Measurements from ENCODE around the gene SEMA4A. TPM values are rescaled to one million over a fixed set of nuclear protein-coding genes. Genes with fewer than 3 reads are reported as not detected.

Gene SEMA4A
- polyA plus RNA-seq, 1 donor, result 6.4 TPM

DNA sequence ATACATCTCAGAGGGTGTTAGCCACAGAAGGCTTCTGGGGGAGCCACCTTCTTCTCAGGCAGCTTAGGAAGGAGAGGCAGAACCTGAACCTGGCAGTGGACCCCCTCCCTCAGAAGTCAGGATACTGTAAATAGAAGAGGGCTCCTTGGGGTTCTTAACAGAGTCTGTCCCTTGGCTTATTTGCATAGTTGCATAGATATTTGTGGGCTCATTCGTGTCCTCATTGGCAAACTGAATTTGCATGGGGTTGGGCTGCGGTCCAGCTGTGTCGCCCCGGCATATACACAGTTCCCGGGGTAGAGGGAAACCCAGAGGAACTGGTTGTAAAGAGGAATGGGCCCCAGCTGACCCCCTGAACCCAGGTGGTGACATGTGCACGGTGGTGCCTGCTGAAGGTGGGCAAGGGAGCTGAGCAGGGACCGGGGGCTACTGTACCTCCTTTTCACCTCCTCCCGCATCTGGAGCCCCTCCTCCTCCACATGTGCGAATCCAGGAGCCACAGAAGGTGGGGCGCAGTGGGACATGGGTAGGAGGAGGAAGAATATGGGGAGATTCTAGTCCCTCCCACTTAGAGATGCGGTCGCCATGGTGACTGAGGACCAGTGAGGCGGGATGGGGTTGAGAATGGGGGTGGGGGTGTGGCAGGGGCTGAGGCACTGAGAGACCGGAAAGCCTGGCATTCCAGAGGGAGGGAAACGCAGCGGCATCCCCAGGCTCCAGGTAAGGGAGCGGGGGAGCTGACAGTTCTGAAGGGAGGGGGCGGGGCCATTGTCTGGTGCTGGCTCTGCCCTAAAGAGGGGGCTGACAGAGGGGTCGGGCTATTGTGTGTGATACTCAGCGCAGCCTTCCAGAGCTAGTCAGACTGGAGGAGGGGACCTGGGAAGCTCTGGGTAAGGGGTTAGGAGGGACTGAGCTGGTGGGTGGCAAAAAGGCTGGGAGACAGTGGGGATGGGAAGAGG lies 3.7 kb upstream of the SEMA4A start:
- Histone ChIP-seq H3K27me3 (ENCODE audit: control insufficient read depth, insufficient read depth, low read length) (peaks cover 15% of the 10 kb centered on the region), H3K4me1 (ENCODE audit: control insufficient read depth, insufficient read depth, low read length) (peaks cover 10% of the 10 kb centered on the region), H3K4me3 (ENCODE audit: low read length) (no peak overlapping the region), H3K36me3 (ENCODE audit: control insufficient read depth, insufficient read depth, low read length) (no peaks in the 10 kb centered on the region), H3K9me3 (ENCODE audit: control insufficient read depth, low read depth, low read length) (no peaks in the 10 kb centered on the region), H3K27ac (ENCODE audit: low read length) (no peak overlapping the region)
- WGBS (ENCODE audit: insufficient coverage, low lambda C conversion rate), result no CpG with 5 or more reads among the region's 20 CpGs
- no peak for DNase-seq

DNA sequence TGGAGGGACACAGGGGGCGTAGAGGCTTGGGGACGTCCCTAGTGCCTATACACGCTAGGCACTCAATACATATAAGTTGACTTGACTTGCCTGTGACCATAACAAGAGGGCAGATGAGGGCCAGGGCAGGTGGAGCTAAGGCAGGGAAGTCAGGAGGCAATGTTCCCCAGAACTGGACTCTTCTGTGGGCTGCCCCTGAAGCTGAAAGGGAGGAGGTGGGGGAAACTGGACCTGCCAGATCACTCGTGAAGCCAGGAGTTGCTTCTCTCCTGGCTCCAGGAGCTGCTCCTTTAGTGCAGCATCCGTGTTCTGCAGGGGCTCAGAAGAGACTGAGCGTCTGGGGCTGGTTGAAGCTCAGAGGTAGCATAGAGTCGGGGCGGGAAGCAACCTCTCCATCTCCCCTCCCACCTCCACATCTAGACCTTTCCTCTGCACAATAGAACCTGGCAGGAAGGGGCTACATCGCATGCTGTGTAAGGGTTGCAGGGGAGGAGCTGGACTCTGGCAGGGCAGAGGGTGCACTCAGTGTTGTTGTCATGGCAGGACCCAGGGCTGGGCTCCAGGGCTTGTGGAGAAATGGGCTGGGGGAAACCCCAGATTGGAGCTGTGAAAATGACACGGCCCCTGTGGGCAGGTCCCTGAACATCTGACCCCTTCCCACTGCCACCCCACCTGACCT lies 2.9 kb upstream of the SEMA4A start:
- H3K36me3 ChIP-seq (ENCODE audit: control insufficient read depth, insufficient read depth, low read length), result no peaks in the 10 kb centered on the region
- no peak overlapping the region for H3K27ac ChIP-seq (ENCODE audit: low read length)
- H3K27me3 ChIP-seq (ENCODE audit: control insufficient read depth, insufficient read depth, low read length), result peaks cover 15% of the 10 kb centered on the region
- H3K9me3 ChIP-seq (ENCODE audit: control insufficient read depth, low read depth, low read length), result no peaks in the 10 kb centered on the region
- WGBS (ENCODE audit: insufficient coverage, low lambda C conversion rate), result no CpG with 5 or more reads among the region's 10 CpGs
- no peak for DNase-seq
- peaks cover 10% of the 10 kb centered on the region for H3K4me1 ChIP-seq (ENCODE audit: control insufficient read depth, insufficient read depth, low read length)
- no peak overlapping the region for H3K4me3 ChIP-seq (ENCODE audit: low read length)

DNA sequence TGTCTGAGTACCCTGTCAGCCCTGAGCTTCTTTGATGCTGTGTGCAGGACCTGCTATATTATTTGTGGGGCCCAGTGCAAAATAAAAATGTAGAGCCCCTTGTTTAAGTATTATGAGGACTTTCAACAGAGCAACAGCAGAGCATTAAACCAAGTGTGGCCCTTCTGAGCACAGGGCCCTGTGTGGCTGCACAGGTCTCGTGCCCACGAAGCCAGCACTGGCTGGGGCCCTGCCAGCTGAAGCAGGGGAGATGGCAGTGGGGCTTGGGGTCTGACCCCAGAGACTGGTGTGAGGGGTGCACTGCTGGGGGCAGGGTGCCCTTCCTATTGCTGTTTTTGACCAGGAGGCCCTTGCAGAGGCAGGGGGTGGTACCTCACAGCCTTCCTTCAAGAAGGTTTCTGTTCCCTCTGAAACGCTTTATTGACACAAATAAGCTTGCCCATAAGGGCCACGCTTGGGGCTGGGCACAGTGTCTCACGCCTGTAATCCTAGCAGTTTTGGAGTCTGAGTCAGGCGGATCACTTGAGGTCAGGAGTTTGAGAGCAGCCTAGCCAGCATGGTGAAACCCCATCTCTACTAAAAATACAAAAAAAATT lies 2.2 kb upstream of the SEMA4A start:
- no peak for DNase-seq
- Histone ChIP-seq H3K4me1 (ENCODE audit: control insufficient read depth, insufficient read depth, low read length) (peaks cover 10% of the 10 kb centered on the region), H3K27ac (ENCODE audit: low read length) (no peak overlapping the region), H3K9me3 (ENCODE audit: control insufficient read depth, low read depth, low read length) (no peaks in the 10 kb centered on the region), H3K36me3 (ENCODE audit: control insufficient read depth, insufficient read depth, low read length) (no peaks in the 10 kb centered on the region), H3K27me3 (ENCODE audit: control insufficient read depth, insufficient read depth, low read length) (peaks cover 15% of the 10 kb centered on the region), H3K4me3 (ENCODE audit: low read length) (no peak overlapping the region)
- no CpG with 5 or more reads among the region's 6 CpGs for WGBS (ENCODE audit: insufficient coverage, low lambda C conversion rate)

DNA sequence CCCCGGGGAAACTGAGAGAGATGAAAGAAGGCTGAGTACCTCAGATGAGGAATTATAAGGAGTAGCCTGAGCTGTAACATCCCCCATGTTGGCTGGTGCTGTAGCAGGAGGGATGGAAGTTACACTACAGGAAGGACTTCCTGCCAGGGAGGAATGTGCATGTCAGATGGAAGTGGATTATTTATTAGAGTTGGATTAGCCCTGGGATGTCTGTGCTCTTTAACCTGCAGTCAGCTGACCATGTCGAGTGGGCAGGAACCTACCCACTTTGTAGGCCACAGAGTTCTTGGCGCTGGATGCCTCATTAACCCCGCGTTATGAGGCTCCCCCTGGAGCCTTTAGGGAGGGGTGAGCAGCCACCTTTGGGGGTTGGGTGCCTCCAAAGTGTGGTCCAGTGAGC lies 757 bp upstream of the SEMA4A start:
- H3K27me3 ChIP-seq (ENCODE audit: control insufficient read depth, insufficient read depth, low read length), result peaks cover 15% of the 10 kb centered on the region
- H3K36me3 ChIP-seq (ENCODE audit: control insufficient read depth, insufficient read depth, low read length), result no peaks in the 10 kb centered on the region
- no peaks in the 10 kb centered on the region for H3K9me3 ChIP-seq (ENCODE audit: control insufficient read depth, low read depth, low read length)
- H3K27ac ChIP-seq (ENCODE audit: low read length), result no peak overlapping the region
- no peak overlapping the region for H3K4me3 ChIP-seq (ENCODE audit: low read length)
- peaks cover 2% of the 10 kb centered on the region for H3K4me1 ChIP-seq (ENCODE audit: control insufficient read depth, insufficient read depth, low read length)
- no CpG with 5 or more reads among the region's 5 CpGs for WGBS (ENCODE audit: insufficient coverage, low lambda C conversion rate)
- DNase-seq, result no peak

DNA sequence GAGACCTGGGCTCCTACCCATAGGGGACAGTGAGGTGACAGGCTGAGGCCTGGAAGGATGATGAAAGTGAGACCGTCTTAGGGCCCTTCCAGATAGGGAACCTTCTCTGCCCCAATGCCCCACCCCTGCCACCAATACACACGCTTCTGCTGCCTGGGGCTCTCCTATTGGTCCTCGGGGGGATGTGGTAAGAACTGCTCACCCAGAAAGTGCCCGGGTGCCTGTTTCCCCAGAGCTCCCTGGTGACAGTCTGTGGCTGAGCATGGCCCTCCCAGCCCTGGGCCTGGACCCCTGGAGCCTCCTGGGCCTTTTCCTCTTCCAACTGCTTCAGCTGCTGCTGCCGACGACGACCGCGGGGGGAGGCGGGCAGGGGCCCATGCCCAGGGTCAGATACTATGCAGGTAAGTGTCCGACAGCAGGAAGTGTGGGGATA lies 948 bp downstream of the SEMA4A start:
- Histone ChIP-seq H3K36me3 (ENCODE audit: control insufficient read depth, insufficient read depth, low read length) (no peaks in the 10 kb centered on the region), H3K4me3 (ENCODE audit: low read length) (no peak overlapping the region), H3K27me3 (ENCODE audit: control insufficient read depth, insufficient read depth, low read length) (peaks cover 15% of the 10 kb centered on the region), H3K4me1 (ENCODE audit: control insufficient read depth, insufficient read depth, low read length) (peaks cover 2% of the 10 kb centered on the region), H3K9me3 (ENCODE audit: control insufficient read depth, low read depth, low read length) (no peaks in the 10 kb centered on the region), H3K27ac (ENCODE audit: low read length) (no peak overlapping the region)
- WGBS (ENCODE audit: insufficient coverage, low lambda C conversion rate), result 75% methylated on average over 1 of the region's 11 CpGs
- DNase-seq, result no peak

DNA sequence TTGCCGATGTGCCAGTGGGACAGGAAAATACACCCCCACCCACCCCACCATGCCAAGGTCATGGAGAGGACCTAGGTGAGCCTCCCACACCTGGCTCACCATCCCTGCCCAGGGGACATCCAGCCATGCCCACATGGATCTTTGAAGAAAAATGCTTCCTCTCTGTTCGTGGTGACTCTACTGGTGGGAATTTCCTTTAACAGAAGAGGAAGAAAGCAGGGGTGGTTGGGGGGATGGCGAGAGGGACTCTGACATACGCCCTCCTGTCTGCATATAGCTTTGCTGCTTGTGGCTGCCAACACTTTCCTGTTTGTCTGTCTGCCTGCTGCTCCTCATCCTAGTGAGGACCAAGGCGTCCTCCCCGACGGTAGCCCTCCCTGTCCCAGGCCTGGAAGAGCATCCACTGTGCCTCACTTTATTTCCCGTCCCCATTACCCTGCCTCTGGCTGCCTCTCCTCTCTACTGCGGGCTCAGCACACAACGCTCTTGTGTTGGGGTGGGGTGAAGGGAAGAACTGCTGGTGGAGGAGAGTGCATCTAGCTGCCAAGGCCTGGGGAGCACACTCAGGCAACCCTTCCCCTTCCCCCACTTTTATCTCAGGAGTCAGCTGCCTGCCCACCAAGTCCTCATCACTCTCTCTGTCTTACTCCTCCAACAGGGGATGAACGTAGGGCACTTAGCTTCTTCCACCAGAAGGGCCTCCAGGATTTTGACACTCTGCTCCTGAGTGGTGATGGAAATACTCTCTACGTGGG lies 2.5 kb downstream of the SEMA4A start:
- peaks cover 7% of the 10 kb centered on the region for H3K4me1 ChIP-seq (ENCODE audit: control insufficient read depth, insufficient read depth, low read length)
- H3K9me3 ChIP-seq (ENCODE audit: control insufficient read depth, low read depth, low read length), result no peaks in the 10 kb centered on the region
- H3K36me3 ChIP-seq (ENCODE audit: control insufficient read depth, insufficient read depth, low read length), result no peaks in the 10 kb centered on the region
- DNase-seq, result no peak
- no peak overlapping the region for H3K4me3 ChIP-seq (ENCODE audit: low read length)
- whole genome bisulfite sequencing (ENCODE audit: insufficient coverage, low lambda C conversion rate), result no CpG with 5 or more reads among the region's 12 CpGs
- peaks cover under 1% of the 10 kb centered on the region for H3K27me3 ChIP-seq (ENCODE audit: control insufficient read depth, insufficient read depth, low read length)
- H3K27ac ChIP-seq (ENCODE audit: low read length), result no peak overlapping the region

DNA sequence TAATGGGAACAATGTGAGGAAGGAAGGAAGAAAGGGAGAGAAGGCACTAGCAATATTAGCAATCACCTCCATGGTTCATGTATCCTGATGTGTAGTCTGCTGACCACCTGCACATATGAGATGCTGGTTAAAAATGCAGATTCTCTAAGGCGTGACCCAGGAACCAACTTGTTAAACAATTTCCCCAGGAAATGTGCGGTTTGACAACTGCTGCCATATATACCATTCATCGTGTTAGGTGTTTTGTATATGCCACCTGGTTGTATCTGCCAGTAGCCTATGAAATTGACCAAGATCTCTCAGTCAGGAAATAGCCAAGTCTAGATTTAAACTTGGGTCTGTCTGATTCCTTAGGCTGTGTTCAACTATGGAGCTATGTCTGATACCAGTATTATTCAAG lies 4.1 kb downstream of the SEMA4A start:
- Histone ChIP-seq H3K9me3 (ENCODE audit: control insufficient read depth, low read depth, low read length) (no peaks in the 10 kb centered on the region), H3K4me1 (ENCODE audit: control insufficient read depth, insufficient read depth, low read length) (peaks cover 11% of the 10 kb centered on the region), H3K4me3 (ENCODE audit: low read length) (no peak overlapping the region), H3K36me3 (ENCODE audit: control insufficient read depth, insufficient read depth, low read length) (no peaks in the 10 kb centered on the region), H3K27me3 (ENCODE audit: control insufficient read depth, insufficient read depth, low read length) (no peaks in the 10 kb centered on the region), H3K27ac (ENCODE audit: low read length) (no peak overlapping the region)
- no peak for DNase-seq
- WGBS (ENCODE audit: insufficient coverage, low lambda C conversion rate), result no CpG with 5 or more reads among the region's 3 CpGs

DNA sequence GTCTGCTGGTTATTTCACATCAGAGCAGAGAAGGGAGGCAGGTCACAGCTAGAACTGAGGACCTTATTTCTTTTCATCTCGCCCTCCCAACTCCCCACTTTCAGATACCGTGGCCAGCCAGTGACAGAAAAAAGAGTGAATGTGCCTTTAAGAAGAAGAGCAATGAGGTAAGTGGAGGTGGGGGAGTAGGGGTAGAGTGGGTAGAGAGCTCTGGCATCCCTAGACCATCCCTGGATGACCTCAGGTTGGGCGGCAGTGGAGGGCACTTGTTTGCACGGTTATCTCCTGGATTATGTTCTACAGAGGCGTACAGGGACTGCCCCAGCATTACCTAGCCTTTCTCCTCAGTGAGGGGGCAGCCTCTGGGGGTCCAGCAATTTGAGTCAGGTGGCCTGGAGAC lies 4.6 kb downstream of the SEMA4A start:
- no CpG with 5 or more reads among the region's 5 CpGs for WGBS (ENCODE audit: insufficient coverage, low lambda C conversion rate)
- no peak for DNase-seq
- Histone ChIP-seq H3K27ac (ENCODE audit: low read length) (no peak overlapping the region), H3K36me3 (ENCODE audit: control insufficient read depth, insufficient read depth, low read length) (no peaks in the 10 kb centered on the region), H3K4me1 (ENCODE audit: control insufficient read depth, insufficient read depth, low read length) (peaks cover 9% of the 10 kb centered on the region), H3K9me3 (ENCODE audit: control insufficient read depth, low read depth, low read length) (no peaks in the 10 kb centered on the region), H3K27me3 (ENCODE audit: control insufficient read depth, insufficient read depth, low read length) (no peaks in the 10 kb centered on the region), H3K4me3 (ENCODE audit: low read length) (no peak overlapping the region)

DNA sequence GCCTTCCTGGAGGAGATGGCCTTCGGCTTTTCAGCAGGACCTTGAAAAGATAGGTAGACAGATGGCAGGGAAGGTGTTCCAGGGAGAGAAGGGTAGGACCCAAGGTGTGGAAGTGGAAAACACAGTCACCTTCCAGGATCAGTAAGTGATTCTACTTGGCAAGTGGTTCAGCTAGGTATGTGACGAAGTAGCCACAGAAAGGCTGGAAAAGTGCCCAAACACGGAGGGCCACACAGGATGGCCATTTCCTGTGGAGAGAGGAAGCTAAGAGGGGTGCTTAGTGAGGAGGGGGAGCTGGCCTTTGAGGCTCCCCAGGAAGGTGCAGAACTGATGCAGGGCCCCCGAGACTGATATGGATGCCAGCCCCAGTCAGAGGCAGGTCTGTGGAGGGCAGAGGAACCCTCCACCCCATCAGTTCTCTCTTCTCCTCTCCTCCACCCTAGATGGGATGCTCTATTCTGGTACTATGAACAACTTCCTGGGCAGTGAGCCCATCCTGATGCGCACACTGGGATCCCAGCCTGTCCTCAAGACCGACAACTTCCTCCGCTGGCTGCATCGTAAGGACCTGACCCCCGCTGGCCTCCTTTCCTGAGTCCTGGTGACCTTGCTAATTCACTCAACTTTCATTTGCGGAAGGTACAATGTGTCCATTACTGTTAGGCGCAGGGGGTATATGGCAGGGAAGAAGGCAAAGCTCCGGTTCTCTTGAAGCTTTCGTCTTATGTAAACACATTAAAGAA lies 6.8 kb downstream of the SEMA4A start:
- Histone ChIP-seq H3K27ac (ENCODE audit: low read length) (peak overlapping the region; percentile 34), H3K27me3 (ENCODE audit: control insufficient read depth, insufficient read depth, low read length) (no peaks in the 10 kb centered on the region), H3K36me3 (ENCODE audit: control insufficient read depth, insufficient read depth, low read length) (no peaks in the 10 kb centered on the region), H3K4me1 (ENCODE audit: control insufficient read depth, insufficient read depth, low read length) (peaks cover 9% of the 10 kb centered on the region), H3K4me3 (ENCODE audit: low read length) (peak overlapping the region; percentile 24), H3K9me3 (ENCODE audit: control insufficient read depth, low read depth, low read length) (no peaks in the 10 kb centered on the region)
- no peak for DNase-seq
- 80% methylated on average over 1 of the region's 13 CpGs for WGBS (ENCODE audit: insufficient coverage, low lambda C conversion rate)
